Neural progenitor cell (in vitro differentiated cells): ENCODE results near the gene SEC23B. TPM values are rescaled to one million over a fixed set of nuclear protein-coding genes. Genes with fewer than 3 reads are reported as not detected.
"Not testable (repeated sequence)": the region's sequence is repeated elsewhere in the genome, so short reads cannot be mapped to it uniquely, and the experiment has no call there.

Experiments used
- DNase-seq: peaks from one replicate; pipeline ENCODE4 v3.0.0-alpha.2; 2016; ENCODE audit warnings: low spot score
- H2AFZ ChIP-seq: fragments of 200-600 bp; sonication (generic); replicated peaks from 2 replicates; pipeline ENCODE4 v1.6.1; 2016; ENCODE audit warnings: antibody characterized with exemption
- H3F3A ChIP-seq: fragments of 200-600 bp; sonication (generic); 2 replicates; pipeline ENCODE4 v1.6.1; 2016; ENCODE audit warnings: antibody characterized with exemption, low read depth
- H3K27ac ChIP-seq: fragments of 200-600 bp; sonication (generic); 2 replicates; pipeline ENCODE4 v1.5.1; 2016; ENCODE audit warnings: mild to moderate bottlenecking
- H3K27me3 ChIP-seq: fragments of 200-600 bp; sonication (generic); 2 replicates; pipeline ENCODE4 v1.6.1; 2016; ENCODE audit warnings: mild to moderate bottlenecking, moderate library complexity
- H3K36me3 ChIP-seq: fragments of 200-600 bp; sonication (generic); 2 replicates; pipeline ENCODE4 v1.5.1; 2016
- H3K4me1 ChIP-seq: fragments of 200-600 bp; sonication (generic); 2 replicates; pipeline ENCODE4 v1.6.1; 2016; ENCODE audit warnings: mixed run types
- H3K4me2 ChIP-seq: fragments of 200-600 bp; sonication (generic); 2 replicates; pipeline ENCODE4 v1.6.1; 2016
- H3K4me3 ChIP-seq: fragments of 200-600 bp; sonication (generic); 2 replicates; pipeline ENCODE4 v1.5.1; 2016
- H3K79me2 ChIP-seq: fragments of 200-600 bp; sonication (generic); 2 replicates; pipeline ENCODE4 v1.6.1; 2016; ENCODE audit warnings: low read depth
- H3K9ac ChIP-seq: fragments of 200-600 bp; sonication (generic); 2 replicates; pipeline ENCODE4 v1.6.1; 2016
- H3K9me3 ChIP-seq: fragments of 200-600 bp; sonication (generic); 2 replicates; pipeline ENCODE4 v1.5.1; 2016; ENCODE audit warnings: low read depth
- H4K20me1 ChIP-seq: fragments of 200-600 bp; sonication (generic); 2 replicates; pipeline ENCODE4 v1.6.1; 2016; ENCODE audit warnings: low read depth
- H3K27ac Mint-ChIP-seq: 3 replicates; pipeline ENCODE4 v1.8.0; 2021; ENCODE audit warnings: mixed read lengths
- H3K27me3 Mint-ChIP-seq: 2 replicates; pipeline ENCODE4 v1.8.0; 2022; ENCODE audit warnings: low read depth, mild to moderate bottlenecking, inconsistent platforms, moderate library complexity, mixed read lengths; ENCODE audit not compliant: insufficient read depth
- H3K36me3 Mint-ChIP-seq: 3 replicates; pipeline ENCODE4 v1.8.0; 2021; ENCODE audit warnings: mixed read lengths
- H3K4me1 Mint-ChIP-seq: 3 replicates; pipeline ENCODE4 v1.8.0; 2021; ENCODE audit warnings: mixed read lengths
- H3K4me3 Mint-ChIP-seq: 3 replicates; pipeline ENCODE4 v1.8.0; 2021; ENCODE audit warnings: mild to moderate bottlenecking, moderate library complexity, mixed read lengths
- H3K9me3 Mint-ChIP-seq: 3 replicates; pipeline ENCODE4 v1.8.0; 2020; ENCODE audit warnings: mixed read lengths
- EZH2 ChIP-seq: fragments of 200-600 bp; sonication (generic); IDR thresholded peaks from 2 replicates; pipeline ENCODE4 v1.6.1; 2017; ENCODE audit warnings: antibody characterized with exemption, mild to moderate bottlenecking, moderate library complexity
- EZH2phosphoT487 ChIP-seq: fragments of 200-600 bp; sonication (generic); IDR thresholded peaks from 2 replicates; pipeline ENCODE4 v1.6.1; 2017; ENCODE audit warnings: antibody characterized with exemption
- total RNA-seq: library from RNA; depleted of rRNA; stranded (reverse); fragments of >200 nt; gene quantifications from 2 replicates; pipeline ENCODE4 v1.2.3, GENCODE V29; 2015; ENCODE audit warnings: low replicate concordance
- TF ChIP-seq, protein P1 (sequence below): fragments of 200-600 bp; sonication (generic); IDR thresholded peaks from 2 replicates; pipeline ENCODE4 v1.5.1; 2017; ENCODE audit warnings: antibody characterized with exemption, mild to moderate bottlenecking

SEC23B gene
- total RNA-seq, 1 donor from 2014 or later: 57.2 TPM

DNA sequence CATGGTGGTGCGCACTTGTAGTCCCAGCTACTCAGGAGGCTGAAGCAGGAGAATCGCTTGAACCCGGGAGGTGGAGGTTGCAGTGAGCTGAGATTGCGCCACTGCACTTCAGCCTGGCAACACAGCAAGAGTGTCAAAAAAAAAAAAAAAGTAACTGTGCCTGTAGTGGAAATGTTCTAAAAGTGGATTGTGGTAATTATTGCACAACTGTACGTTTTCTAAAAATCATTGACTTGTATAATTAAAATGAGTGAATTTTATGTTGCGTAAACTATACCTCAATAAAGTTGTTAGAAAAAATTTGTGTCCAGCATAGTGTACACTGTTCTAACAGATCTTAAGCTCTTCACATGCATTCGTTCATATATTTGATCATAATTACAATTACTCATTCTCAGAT lies 5.5 kb downstream of the SEC23B start:
- H3K79me2 ChIP-seq: peaks cover 21% of the 10 kb centered on the region
- no peak overlapping the region for H3K9ac ChIP-seq
- H3K27ac ChIP-seq: no peak overlapping the region
- peaks cover 8% of the 10 kb centered on the region for H3K4me1 Mint-ChIP-seq
- no peak overlapping the region for H3K4me2 ChIP-seq
- no peaks in the 10 kb centered on the region for H3K4me1 ChIP-seq
- H3K4me3 ChIP-seq: no peak overlapping the region
- H3K27me3 ChIP-seq: no peaks in the 10 kb centered on the region
- H3K36me3 ChIP-seq: peaks cover 26% of the 10 kb centered on the region
- no peaks in the 10 kb centered on the region for H3K9me3 ChIP-seq
- H4K20me1 ChIP-seq: no peaks in the 10 kb centered on the region
- no peaks in the 10 kb centered on the region for H3K9me3 Mint-ChIP-seq
- no peak overlapping the region for H3K27ac Mint-ChIP-seq
- no peak overlapping the region for H2AFZ ChIP-seq
- H3K36me3 Mint-ChIP-seq: peaks cover 9% of the 10 kb centered on the region
- TF ChIP-seq EZH2: no peak
- TF ChIP-seq, protein P1, sequence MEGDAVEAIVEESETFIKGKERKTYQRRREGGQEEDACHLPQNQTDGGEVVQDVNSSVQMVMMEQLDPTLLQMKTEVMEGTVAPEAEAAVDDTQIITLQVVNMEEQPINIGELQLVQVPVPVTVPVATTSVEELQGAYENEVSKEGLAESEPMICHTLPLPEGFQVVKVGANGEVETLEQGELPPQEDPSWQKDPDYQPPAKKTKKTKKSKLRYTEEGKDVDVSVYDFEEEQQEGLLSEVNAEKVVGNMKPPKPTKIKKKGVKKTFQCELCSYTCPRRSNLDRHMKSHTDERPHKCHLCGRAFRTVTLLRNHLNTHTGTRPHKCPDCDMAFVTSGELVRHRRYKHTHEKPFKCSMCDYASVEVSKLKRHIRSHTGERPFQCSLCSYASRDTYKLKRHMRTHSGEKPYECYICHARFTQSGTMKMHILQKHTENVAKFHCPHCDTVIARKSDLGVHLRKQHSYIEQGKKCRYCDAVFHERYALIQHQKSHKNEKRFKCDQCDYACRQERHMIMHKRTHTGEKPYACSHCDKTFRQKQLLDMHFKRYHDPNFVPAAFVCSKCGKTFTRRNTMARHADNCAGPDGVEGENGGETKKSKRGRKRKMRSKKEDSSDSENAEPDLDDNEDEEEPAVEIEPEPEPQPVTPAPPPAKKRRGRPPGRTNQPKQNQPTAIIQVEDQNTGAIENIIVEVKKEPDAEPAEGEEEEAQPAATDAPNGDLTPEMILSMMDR: no peak
- TF ChIP-seq EZH2phosphoT487: no peak
- H3K4me3 Mint-ChIP-seq: no peak overlapping the region
- H3F3A ChIP-seq: no peaks in the 10 kb centered on the region
- DNase-seq: no peak
- peaks cover 2% of the 10 kb centered on the region for H3K27me3 Mint-ChIP-seq

DNA sequence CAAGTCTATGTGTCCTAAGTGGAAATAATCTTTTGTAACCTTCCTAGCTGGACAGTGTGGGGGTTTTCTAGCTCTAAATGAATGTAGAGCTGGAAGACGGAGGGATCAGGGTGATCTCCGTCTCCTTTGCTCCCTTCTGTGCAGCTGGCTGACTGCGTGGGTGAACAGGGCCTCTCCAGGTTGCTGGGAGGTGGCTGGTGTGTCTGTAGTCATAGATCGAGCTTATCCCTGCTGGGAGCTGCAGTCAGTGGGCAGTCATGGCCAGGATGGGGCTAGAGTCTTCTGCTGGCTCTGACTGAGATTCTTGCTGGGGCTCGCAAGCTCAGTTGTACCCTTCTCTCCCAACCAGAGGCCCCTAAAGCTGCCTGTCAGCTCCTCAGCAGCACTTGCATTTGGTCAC lies 6.4 kb downstream of the SEC23B start:
- Histone ChIP-seq H2AFZ (no peak overlapping the region), H3K9ac (no peak overlapping the region), H4K20me1 (no peaks in the 10 kb centered on the region), H3K36me3 (peaks cover 26% of the 10 kb centered on the region), H3K27ac (no peak overlapping the region), H3K27me3 (no peaks in the 10 kb centered on the region), H3K9me3 (no peaks in the 10 kb centered on the region), H3K79me2 (peaks cover 12% of the 10 kb centered on the region), H3K4me2 (no peak overlapping the region), H3K4me3 (no peak overlapping the region), H3K4me1 (no peaks in the 10 kb centered on the region), H3F3A (no peaks in the 10 kb centered on the region)
- Mint-ChIP-seq H3K4me1 (peaks cover under 1% of the 10 kb centered on the region), H3K27ac (no peak overlapping the region), H3K27me3 (peaks cover 2% of the 10 kb centered on the region), H3K36me3 (peaks cover 9% of the 10 kb centered on the region), H3K9me3 (no peaks in the 10 kb centered on the region), H3K4me3 (no peak overlapping the region)
- DNase-seq: no peak
- TF ChIP-seq EZH2 (no peak), EZH2phosphoT487 (no peak)
- TF ChIP-seq, protein P1: no peak

DNA sequence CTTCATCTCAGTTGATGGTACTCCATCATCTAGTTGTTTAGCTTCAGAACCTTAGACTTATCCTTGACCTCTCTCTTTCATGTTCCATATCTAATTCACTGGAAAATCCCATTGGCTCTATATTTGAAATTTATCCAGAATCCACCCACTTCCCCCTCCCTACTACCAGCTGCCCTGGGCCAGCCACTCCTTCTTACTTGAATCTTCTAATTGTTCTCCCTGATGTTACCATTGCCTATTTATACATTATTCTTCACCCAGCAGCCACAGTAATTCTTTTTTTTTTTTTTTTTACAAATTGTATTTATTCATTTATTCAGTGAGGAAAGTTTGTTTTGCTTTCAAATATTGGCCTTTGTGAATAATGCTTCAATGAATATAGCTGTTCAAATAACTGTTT lies 8.2 kb downstream of the SEC23B start:
- Histone ChIP-seq H3K27ac (no peak overlapping the region), H3K4me3 (no peak overlapping the region), H3K9me3 (no peaks in the 10 kb centered on the region), H3K4me1 (no peaks in the 10 kb centered on the region), H3K4me2 (no peak overlapping the region), H3K9ac (no peak overlapping the region), H2AFZ (no peak overlapping the region), H3K79me2 (peaks cover 6% of the 10 kb centered on the region), H4K20me1 (no peaks in the 10 kb centered on the region), H3K27me3 (no peaks in the 10 kb centered on the region), H3K36me3 (peaks cover 26% of the 10 kb centered on the region), H3F3A (no peaks in the 10 kb centered on the region)
- TF ChIP-seq EZH2phosphoT487 (no peak), EZH2 (no peak)
- TF ChIP-seq, protein P1: no peak
- peaks cover 9% of the 10 kb centered on the region for H3K36me3 Mint-ChIP-seq
- H3K27ac Mint-ChIP-seq: no peak overlapping the region
- H3K9me3 Mint-ChIP-seq: no peaks in the 10 kb centered on the region
- no peak for DNase-seq
- no peaks in the 10 kb centered on the region for H3K27me3 Mint-ChIP-seq
- H3K4me3 Mint-ChIP-seq: no peak overlapping the region
- no peaks in the 10 kb centered on the region for H3K4me1 Mint-ChIP-seq

DNA sequence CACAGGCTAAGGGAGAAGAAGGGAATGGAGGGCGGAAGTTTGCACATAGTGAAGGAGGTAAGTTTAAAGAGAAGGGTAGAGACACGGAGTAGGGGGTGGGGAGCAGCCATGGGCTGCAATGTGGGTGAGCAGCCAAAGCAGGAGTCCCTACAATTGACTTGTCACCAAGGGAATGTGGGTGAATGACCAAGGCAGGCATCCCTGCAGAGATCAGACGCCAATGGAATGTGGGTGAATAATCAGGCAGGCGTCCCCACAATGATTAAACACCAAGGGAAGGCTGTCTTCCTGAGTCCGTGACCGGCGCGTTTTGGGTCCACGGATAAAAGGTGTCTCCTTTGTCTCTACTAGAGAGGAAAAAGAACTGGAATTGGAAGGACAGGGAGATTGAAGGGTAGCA lies 14.3 kb downstream of the SEC23B start:
- not testable (repeated sequence) for H3K27ac Mint-ChIP-seq, H3K4me3 ChIP-seq, H3K27me3 Mint-ChIP-seq, H3K9me3 Mint-ChIP-seq, H3K4me3 Mint-ChIP-seq, H3K27ac ChIP-seq, H3K36me3 Mint-ChIP-seq, H3K9ac ChIP-seq, H3K27me3 ChIP-seq, H3K4me2 ChIP-seq, DNase-seq, H3K4me1 ChIP-seq, H3K36me3 ChIP-seq, H4K20me1 ChIP-seq, H3K9me3 ChIP-seq, H3F3A ChIP-seq, H2AFZ ChIP-seq, H3K79me2 ChIP-seq, H3K4me1 Mint-ChIP-seq
